ENCODE data around the gene SARS1.
A peak's percentile ranks its signal among the peaks of the same experiment; 100 is the strongest.
"Not testable (repeated sequence)": the region's sequence is repeated elsewhere in the genome, so short reads cannot be mapped to it uniquely, and the experiment has no call there.

The SARS1 gene, protein sequence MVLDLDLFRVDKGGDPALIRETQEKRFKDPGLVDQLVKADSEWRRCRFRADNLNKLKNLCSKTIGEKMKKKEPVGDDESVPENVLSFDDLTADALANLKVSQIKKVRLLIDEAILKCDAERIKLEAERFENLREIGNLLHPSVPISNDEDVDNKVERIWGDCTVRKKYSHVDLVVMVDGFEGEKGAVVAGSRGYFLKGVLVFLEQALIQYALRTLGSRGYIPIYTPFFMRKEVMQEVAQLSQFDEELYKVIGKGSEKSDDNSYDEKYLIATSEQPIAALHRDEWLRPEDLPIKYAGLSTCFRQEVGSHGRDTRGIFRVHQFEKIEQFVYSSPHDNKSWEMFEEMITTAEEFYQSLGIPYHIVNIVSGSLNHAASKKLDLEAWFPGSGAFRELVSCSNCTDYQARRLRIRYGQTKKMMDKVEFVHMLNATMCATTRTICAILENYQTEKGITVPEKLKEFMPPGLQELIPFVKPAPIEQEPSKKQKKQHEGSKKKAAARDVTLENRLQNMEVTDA

DNA sequence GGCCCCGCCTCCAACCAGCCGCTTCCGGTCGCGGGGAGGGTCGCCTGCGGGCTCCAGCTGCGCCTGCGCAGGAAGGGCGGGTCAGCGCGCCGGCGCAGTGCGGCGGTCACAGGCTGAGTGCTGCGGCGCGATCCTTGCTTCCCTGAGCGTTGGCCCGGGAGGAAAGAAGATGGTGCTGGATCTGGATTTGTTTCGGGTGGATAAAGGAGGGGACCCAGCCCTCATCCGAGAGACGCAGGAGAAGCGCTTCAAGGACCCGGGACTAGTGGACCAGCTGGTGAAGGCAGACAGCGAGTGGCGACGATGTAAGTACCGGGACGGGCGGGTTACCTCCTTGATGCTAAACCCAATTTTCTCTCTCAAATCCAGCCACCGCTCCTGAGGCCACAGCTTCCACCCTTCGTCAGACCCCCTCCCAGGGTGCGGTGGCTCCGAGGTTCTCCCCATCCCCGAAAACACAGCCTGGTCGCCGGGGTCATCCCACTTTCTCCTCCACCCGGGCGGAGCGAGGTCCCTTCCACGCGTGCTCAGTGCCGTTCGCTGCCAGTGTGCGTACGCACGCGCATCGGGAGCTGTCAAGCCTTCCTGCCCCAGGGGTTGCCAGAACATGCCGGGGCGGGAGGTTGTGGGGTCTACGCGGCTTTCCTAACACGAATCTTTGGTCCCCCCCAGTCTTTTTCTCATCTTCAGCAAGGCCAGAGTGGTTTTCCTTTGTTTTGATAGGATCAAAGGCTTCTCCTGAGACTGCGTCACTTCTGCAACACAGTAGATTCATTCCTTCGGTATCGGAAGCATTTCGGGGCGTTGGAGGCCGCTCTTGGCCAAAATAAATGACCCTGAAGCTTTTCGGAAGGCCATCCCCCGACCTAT is at the start of gene SARS1:
TSS of gene SARS1 (plus strand) at position 95 of the 870 bp plus-strand sequence. CDS start at position 170, 75 bp downstream.
- Histone ChIP-seq H3K4me1 (ENCODE audit: control insufficient read depth in 1 of 2, insufficient read depth in 1 of 2, low read depth in 1 of 2, low read length in 1 of 2) (peaks cover 16% of the 10 kb centered on the region in 2 experiments), H3K4me3 (ENCODE audit: low read depth in 1 of 2, low read length in 1 of 2) (peak within 1 kb of the TSS; percentile 80 to 95), H3K27me3 (peaks cover 24% of the 10 kb centered on the region), H3K36me3 (no peaks in the 10 kb centered on the region), H3K27ac (peak within 1 kb of the TSS; percentile 73), H3K9me3 (no peaks in the 10 kb centered on the region)
- TF ChIP-seq, protein P1, sequence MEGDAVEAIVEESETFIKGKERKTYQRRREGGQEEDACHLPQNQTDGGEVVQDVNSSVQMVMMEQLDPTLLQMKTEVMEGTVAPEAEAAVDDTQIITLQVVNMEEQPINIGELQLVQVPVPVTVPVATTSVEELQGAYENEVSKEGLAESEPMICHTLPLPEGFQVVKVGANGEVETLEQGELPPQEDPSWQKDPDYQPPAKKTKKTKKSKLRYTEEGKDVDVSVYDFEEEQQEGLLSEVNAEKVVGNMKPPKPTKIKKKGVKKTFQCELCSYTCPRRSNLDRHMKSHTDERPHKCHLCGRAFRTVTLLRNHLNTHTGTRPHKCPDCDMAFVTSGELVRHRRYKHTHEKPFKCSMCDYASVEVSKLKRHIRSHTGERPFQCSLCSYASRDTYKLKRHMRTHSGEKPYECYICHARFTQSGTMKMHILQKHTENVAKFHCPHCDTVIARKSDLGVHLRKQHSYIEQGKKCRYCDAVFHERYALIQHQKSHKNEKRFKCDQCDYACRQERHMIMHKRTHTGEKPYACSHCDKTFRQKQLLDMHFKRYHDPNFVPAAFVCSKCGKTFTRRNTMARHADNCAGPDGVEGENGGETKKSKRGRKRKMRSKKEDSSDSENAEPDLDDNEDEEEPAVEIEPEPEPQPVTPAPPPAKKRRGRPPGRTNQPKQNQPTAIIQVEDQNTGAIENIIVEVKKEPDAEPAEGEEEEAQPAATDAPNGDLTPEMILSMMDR (IDR thresholded peaks at IDR 0.05), result peak; percentile 29

DNA sequence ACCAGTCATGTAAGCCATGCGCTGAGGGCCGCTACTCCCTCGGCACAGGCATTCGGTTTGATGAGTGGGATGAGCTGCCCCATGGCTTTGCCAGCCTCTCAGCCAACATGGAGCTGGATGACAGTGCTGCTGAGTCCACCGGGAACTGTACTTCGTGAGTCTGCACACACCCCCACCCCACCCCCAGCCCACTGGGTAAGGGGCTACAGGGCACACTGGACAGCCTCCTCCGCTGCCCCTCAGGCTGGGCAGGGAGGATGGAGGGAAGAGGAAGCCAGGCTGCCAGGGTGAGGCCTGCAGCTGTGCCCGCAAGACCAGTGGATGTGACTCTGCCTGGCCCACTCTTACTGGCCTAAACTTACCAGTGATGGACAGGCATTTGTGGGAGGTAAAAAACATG is 49.2 kb upstream of the SARS1 start:
- peak overlapping the region; percentile 92 for H3K27ac ChIP-seq
- TF ChIP-seq, protein P1 (IDR thresholded peaks at IDR 0.05), result no peak
- H3K4me1 ChIP-seq (ENCODE audit: control insufficient read depth in 1 of 2, insufficient read depth in 1 of 2, low read depth in 1 of 2, low read length in 1 of 2), result peaks cover 82 to 86% of the 10 kb centered on the region in 2 experiments
- no peaks in the 10 kb centered on the region for H3K9me3 ChIP-seq
- peaks cover 5% of the 10 kb centered on the region for H3K36me3 ChIP-seq
- H3K27me3 ChIP-seq, result no peaks in the 10 kb centered on the region
- peak overlapping the region in 1 of 2 experiments; percentile 39 for H3K4me3 ChIP-seq (ENCODE audit: low read depth in 1 of 2, low read length in 1 of 2)

DNA sequence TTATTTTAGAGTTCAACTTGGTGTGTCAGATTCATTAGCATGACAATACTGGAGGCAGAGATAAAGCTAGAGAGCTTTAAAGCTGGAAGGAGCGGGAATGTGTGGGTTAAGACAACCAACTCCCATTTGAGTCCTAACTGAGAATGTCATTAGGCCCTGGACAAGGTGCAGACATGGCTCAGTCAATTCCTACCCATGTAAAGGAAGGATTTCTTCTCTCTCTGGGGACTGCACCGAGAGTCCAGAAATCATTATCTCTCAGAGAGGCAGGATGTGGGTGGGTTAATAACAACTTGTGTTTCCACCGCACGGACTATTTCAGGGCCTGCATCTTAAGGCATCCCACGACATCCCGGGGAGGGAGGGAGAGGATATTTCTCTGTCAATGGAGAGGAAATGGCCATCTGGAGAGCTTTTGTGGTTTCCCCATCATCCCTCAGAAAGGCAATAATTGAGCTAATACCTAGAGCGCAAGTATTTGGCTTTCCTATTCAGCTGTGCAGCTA is 46.7 kb upstream of the SARS1 start:
- Histone ChIP-seq H3K4me1 (ENCODE audit: control insufficient read depth in 1 of 2, insufficient read depth in 1 of 2, low read depth in 1 of 2, low read length in 1 of 2) (peaks cover 87 to 92% of the 10 kb centered on the region in 2 experiments), H3K9me3 (no peaks in the 10 kb centered on the region), H3K4me3 (ENCODE audit: low read depth in 1 of 2, low read length in 1 of 2) (no peak overlapping the region), H3K27me3 (no peaks in the 10 kb centered on the region), H3K36me3 (peaks cover 5% of the 10 kb centered on the region), H3K27ac (peak overlapping the region; percentile 16)
- TF ChIP-seq, protein P1 (IDR thresholded peaks at IDR 0.05), result no peak

DNA sequence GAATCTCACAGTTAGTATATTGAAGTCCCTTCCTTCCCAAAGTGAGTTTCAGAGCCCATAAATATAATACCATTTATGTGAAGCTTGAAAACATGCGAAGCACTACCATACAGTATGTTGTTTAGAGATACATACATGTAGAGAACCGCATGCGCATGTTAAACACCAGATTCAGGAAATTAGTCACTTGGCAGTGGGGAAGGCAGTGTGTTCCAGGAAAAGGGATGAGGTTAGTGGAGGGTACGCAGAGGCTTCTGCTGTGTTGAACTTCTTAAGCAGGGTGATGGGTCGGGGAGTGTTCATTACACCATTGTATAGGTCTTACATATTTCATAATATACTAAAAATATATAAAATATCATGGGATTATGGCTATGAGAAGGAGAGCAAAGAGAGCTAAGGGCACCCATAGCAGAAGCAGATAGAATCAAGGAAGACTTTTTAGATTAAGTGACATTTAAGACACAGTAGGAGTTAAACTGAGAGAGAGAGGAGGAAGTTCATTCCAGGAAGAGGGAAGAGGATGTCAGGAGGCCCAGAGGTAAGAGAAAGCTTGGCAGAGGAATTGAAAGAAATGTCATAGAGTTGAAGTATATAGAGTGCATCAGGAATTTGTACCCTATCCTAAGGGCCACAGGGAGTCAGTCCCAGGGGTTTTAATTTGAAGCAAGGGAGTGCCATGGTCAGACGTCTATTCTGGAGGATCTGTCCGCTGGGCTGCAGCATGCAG is 43.5 kb upstream of the SARS1 start:
- H3K27me3 ChIP-seq, result no peaks in the 10 kb centered on the region
- H3K9me3 ChIP-seq, result no peaks in the 10 kb centered on the region
- peaks cover 57 to 60% of the 10 kb centered on the region in 2 experiments for H3K4me1 ChIP-seq (ENCODE audit: control insufficient read depth in 1 of 2, insufficient read depth in 1 of 2, low read depth in 1 of 2, low read length in 1 of 2)
- H3K36me3 ChIP-seq, result peaks cover 5% of the 10 kb centered on the region
- peak overlapping the region in 1 of 2 experiments; percentile 9 for H3K4me3 ChIP-seq (ENCODE audit: low read depth in 1 of 2, low read length in 1 of 2)
- TF ChIP-seq, protein P1 (IDR thresholded peaks at IDR 0.05), result no peak
- peak overlapping the region; percentile 62 for H3K27ac ChIP-seq

DNA sequence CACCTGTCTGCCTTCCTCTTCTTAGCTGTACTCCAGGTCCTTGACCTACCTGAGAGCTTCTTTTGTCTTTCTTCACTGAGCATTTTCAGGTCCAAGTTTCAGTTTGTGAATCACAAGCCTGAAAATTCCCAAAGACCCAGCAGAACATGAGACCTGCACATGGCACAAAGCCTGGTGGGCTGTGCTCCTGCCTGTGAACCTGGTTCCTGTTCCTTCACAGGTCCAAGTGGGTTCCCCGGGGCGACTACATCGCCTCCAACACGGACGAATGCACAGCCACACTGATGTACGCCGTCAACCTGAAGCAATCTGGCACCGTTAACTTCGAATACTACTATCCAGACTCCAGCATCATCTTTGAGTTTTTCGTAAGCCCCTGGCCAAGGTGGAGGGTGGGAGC is 42.1 kb upstream of the SARS1 start:
- no peak overlapping the region for H3K4me3 ChIP-seq (ENCODE audit: low read depth in 1 of 2, low read length in 1 of 2)
- peaks cover 51 to 53% of the 10 kb centered on the region in 2 experiments for H3K4me1 ChIP-seq (ENCODE audit: control insufficient read depth in 1 of 2, insufficient read depth in 1 of 2, low read depth in 1 of 2, low read length in 1 of 2)
- H3K27ac ChIP-seq, result no peak overlapping the region
- TF ChIP-seq, protein P1 (IDR thresholded peaks at IDR 0.05), result no peak
- H3K36me3 ChIP-seq, result peaks cover 9% of the 10 kb centered on the region
- H3K9me3 ChIP-seq, result no peaks in the 10 kb centered on the region
- H3K27me3 ChIP-seq, result no peaks in the 10 kb centered on the region

DNA sequence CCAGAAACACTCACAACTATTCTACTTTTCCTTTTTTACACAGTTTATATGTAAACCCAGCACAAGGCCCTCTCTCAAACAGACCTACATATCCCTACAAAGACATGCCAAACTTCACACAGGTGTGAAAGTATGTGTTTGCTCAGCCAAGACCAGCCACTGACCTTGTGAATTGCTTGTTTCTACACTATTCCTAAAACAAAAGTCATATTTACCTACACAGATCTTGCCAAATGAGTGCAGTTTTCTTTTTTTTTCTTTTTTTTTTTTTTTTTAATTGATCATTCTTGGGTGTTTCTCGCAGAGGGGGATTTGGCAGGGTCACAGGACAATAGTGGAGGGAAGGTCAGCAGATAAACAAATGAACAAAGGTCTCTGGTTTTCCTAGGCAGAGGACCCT is 37.4 kb upstream of the SARS1 start:
- not testable (repeated sequence) for H3K4me1 ChIP-seq (ENCODE audit: control insufficient read depth in 1 of 2, insufficient read depth in 1 of 2, low read depth in 1 of 2, low read length in 1 of 2); H3K27ac ChIP-seq; H3K4me3 ChIP-seq (ENCODE audit: low read depth in 1 of 2, low read length in 1 of 2); H3K27me3 ChIP-seq; H3K9me3 ChIP-seq; H3K36me3 ChIP-seq

DNA sequence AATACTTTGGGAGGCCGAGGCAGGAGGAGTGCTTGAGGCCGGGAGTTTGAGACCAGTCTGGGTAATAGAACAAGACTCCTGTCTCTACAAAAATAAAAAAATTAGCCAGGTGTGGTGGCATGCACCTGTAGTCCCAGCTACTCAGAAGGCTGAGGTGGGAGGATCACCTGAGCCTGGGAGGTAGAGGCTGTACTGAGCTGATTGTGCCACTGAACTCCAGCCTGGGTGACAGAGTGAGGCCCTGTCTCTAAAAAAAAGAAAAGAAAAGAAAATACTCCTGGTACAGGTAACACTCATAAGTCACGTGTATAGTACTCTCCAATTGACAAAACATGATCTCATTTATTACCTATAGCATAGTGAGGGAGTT is 33.0 kb upstream of the SARS1 start:
- H3K4me3 ChIP-seq (ENCODE audit: low read depth in 1 of 2, low read length in 1 of 2); H3K27me3 ChIP-seq; H3K27ac ChIP-seq; H3K9me3 ChIP-seq; H3K36me3 ChIP-seq: not testable (repeated sequence)
- peaks cover 32 to 35% of the 10 kb centered on the region in 2 experiments for H3K4me1 ChIP-seq (ENCODE audit: control insufficient read depth in 1 of 2, insufficient read depth in 1 of 2, low read depth in 1 of 2, low read length in 1 of 2)
